Measurements from ENCODE around the gene IQSEC3.
"Not testable (repeated sequence)": the region's sequence is repeated elsewhere in the genome, so short reads cannot be mapped to it uniquely, and the experiment has no call there.

IQSEC3 gene

DNA sequence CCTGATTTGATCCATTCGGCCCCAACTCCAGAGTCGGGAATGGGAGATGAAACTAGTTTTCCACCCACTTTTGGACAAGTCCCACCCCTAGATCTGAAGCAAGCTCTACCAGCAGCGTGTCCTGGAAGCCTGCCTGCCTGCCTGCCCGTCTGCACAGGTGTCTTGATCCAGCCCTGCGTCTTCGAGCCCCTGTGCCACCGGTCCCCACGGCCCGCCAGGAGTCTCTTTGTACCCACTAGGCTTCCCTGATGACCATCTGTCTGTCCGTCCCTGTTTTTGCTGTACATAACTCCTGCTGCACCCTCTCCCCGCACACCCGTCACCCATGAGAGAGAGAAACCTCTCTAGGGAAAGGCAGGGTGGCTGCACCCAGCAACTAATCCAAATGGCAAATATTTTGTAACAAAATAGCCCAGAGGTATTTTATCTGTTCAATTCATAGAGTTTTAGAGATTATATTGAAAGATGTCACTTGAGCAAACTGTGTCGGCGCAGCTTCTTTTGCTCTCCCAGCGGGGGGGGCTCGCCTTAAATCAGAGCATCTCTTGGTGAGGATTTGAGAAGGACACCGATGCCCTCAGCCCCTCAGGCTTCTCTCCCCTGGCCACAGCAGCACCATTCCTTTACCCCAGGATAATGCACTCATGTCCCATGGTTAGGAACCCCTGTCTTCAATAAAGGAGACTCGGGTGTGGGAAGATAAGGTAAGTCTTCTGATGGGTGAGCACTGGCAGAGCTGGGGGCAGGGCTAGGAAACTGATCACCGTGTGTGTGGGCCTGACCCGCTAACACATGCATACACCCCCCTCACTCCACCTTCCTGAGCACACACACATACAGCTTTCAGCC lies 111.6 kb downstream of the IQSEC3 start:
- no peak for DNase-seq (ENCODE audit: low read depth in 2 of 2)

DNA sequence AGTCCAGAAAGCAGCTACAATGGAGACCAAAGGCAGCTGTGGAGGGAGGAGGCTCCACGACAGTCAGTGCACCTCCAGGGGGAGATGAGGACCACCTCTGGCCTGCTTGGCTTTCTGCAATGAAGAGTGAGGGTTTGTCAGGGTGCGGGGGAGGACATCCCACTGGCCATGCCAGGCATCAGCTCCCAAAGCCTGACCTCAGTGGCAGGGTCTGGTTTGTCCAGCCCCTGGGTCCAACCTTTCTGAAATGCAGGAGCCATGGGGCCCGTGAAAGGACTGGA lies 112.2 kb downstream of the IQSEC3 start:
- DNase-seq (ENCODE audit: low read depth in 2 of 2) = no peak

DNA sequence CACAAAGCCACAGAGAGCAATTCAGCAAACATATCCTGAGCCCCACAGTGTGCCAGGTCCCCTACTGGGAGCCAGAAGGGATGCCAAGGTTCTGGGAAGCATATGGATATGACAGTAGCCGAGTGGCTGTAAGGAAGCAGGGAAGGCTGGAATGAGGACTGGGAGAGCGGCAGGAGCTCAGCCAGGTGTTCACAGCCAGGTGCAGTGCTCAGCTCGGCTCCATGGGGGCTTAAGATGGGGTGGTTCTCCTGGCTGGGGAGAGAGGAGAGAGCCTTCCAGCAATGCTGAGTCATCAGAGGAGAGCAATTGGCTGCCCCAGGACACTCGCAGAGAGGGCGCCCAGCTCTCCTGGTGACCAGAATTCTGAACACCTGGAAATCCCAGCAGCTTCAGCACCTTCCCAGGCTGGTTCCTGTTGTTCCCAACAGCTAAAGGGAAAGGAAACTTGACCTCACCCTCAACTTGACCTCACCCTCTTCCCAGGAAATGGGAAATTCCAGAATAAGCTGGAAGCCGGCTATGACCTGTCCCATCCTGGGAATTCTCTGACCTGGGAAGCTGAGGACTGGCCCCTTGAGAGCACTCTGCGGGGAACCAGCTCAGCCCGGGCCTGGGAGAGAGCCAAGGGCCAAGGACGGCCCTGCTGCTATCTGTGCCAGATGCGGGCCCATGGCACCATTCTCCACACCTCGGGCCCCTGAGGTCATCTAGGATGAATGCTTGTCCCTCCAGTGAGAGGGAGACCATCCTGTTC lies 112.7 kb downstream of the IQSEC3 start:
- no peak for DNase-seq (ENCODE audit: low read depth in 2 of 2)

DNA sequence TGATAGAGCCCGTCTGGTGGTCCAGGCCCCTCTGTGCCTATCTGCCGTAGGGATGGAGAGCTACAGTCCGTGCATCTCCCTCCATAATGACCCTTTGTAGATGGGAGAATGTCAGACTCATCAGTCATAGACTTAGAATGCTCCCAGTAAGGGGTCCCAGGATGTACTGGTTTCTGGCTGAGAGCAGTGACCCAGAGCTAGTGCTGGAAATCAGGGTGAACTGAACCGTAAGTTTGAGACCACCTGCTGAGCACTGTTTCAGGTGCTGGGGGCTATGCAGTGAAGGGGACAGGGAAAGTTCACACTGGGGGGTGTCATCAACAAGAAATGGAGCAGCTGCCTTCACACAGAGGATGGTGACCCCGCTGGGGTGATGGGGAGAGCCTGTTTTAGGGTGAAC lies 113.3 kb downstream of the IQSEC3 start:
- no peak for DNase-seq (ENCODE audit: low read depth in 2 of 2)

DNA sequence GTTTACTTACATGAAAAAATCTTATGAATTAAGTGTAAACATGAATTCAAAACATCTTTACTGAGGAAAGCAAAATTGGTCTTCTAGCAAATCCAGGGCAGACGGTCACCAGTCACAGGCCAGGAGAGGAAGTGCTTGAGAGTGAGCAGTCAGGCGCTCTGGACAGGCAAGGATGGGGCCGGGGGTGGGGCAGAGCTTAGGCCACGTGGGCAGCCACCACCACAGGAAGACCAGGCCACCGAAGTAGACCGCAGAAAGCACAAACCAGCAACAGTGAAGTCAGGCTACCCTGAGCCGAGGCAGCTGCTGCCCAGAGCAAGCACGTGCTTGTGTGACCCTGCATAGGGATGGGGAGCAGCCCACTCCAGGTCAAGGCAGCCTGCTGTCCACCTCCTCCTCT lies 113.9 kb downstream of the IQSEC3 start:
- DNase-seq (ENCODE audit: low read depth in 2 of 2) = no peak

DNA sequence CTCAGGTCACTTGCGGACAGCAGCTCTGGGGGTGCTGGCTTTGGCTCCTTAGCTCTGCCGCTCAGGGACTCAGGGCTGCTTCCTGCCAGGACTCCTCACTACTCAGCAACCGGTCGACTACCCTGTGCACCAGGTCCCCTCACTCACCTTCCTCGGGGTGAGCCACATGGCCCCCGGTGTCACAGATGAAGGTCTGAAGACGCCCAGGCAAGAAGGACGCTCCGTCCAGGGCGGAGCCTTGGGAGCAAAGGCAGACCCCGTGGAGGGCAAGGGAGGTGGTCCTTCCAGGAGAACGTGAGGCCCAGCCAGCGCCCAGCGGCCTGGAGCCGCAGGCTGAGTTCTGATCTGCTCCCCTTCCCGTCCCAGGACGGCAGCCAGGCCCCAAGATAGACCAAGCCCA lies 115.4 kb downstream of the IQSEC3 start:
- no peak for DNase-seq (ENCODE audit: low read depth in 2 of 2)

DNA sequence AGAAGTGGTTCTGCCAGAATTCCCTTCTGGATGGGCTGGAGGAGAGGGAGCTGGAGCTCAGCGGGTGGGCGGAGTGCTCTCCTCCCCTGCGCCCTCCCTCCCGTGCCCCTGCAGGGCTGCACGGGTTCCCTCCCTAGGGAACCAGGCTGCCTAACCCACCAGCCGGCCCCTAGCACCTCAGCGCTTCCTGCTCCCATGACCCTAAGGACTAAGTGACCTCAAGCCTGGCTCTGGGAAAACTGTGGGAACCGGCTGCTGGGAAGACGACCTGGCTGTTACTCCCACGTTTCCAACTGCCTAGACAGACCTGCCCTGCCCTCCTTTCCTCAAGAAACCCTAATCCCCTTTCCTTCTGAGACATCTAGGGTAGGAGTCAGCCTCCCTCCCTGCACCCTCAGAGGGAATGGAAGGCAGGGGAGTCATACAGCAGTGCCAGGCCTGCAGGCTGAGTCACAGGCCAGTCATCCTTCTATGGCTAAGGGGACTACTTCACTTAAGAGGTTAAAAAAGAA lies 115.9 kb downstream of the IQSEC3 start:
- no peak for DNase-seq (ENCODE audit: low read depth in 2 of 2)

DNA sequence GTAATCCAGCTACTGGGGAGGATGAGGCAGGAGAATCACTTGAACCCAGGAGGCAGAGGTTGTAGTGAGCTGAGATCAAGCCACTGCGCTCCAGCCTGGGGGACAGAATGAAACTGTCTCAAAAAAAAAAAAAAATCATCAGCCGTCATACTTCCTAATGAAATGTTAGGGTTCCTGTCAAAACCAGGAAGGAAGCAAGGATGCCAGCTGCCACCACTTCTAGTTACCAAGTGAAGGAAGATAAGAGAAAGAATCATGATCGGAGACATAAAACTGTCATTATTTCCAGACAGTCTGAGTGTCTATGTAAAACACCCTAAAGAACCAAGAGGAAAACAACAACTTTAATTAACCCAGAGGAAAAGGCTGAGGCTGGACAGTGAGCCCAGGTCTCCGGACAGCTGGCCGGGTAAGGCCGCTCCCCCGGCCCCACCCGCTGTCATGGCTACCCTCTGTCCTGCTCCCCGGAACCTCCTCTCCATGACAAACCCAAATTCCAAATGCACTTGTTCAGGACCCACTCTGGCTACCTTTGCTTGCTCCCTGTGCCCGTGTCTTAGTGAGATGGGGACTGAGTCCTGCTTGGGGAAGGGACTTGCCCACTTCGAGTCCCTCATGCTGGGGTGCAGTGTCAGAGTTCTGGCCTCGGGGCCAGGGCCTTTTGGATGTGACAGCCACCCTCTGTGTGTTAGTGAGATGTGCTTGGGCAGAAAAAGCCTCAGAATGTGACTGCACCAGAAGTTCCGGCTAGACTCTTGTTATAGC lies 118.4 kb downstream of the IQSEC3 start:
- DNase-seq (ENCODE audit: low read depth in 2 of 2) = no peak

DNA sequence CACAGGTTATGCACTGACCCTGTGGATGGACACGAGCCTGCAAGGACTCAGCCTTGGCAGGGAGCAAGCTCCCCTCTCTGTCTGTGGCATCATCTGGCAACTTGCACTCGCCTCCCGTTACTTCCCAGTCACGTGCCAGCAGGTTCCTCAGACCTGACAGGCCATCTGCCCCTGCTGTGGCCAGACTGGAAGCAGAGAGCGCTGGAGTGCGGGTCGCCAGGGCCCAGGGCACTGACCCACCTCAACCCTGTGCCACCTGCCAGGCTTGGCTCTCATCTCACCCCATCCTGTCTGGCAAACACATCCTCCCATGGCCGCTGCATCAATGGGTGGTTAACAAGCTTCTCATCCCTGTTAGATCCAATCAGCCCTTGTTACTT lies 119.0 kb downstream of the IQSEC3 start:
- DNase-seq (ENCODE audit: low read depth in 2 of 2) = no peak

DNA sequence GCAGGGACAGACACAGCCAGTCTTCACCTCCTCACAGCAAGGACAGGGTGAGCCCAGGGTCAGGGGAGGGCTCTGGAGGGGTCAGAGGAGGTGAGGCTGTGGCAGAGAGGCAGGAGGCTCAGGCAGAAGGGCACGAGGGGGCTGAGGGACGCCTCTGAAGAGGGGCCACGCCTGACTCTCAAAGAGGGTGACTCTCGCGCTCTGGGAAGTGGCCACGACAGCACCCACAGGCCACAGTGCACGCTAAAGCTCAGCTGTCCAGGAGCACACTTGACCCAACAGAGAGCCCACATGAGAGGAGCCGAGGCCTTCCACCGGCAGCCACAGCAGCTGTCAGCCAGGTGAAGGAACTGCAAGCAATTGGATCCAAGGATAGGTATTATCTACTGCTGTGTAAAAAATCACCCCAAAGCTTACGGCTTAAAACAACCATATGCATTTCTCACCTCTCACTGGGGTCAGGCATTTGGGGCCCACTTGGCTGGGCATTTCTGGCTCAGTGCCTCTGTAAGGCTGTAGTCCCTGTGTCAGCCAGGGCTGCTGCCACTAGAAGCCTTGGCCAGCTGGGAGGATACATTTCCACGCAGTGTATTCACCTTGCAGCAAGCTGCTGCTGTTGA lies 119.5 kb downstream of the IQSEC3 start:
- no peak for DNase-seq (ENCODE audit: low read depth in 2 of 2)

DNA sequence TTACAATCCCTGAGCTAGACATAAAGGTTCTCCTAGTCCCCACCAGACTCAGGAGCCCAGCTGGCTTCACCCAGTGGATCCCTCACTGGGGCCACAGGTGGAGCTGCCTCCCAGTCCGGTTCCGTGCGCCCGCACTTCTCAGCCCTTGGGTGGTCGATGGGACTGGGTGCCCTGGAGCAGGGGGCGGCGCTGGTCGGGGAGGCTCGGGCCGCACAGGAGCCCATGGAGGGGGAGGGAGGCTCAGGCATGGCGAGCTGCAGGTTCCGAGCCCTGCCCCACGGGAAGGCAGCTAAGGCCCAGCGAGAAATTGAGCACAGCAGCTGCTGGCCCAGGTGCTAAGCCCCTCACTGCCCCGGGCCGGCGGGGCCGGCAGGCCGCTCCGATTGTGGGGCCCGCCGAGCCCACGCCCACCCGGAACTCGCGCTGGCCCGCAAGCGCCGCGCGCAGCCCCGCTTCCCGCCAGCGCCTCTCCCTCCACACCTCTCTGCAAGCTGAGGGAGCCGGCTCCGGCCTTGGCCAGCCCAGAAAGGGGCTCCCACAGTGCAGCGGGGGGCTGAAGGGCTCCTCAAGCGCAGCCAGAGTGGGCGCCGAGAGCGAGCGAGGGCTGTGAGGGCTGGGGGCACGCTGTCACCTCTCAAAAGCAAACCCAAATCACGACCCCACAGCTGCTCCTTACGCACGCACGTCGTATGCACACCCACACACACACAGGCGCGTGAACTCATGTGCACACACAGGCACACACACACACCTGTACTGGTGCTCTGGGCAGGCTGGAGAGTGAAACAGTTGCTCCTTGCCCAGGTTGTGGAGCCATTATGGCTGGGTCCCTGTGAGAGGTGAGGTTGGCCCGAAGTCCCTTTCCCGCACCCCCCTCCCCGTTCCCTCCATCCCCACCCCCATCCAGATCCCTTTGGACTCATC lies 121.7 kb downstream of the IQSEC3 start:
- DNase-seq (ENCODE audit: low read depth in 2 of 2) = not testable (repeated sequence)

DNA sequence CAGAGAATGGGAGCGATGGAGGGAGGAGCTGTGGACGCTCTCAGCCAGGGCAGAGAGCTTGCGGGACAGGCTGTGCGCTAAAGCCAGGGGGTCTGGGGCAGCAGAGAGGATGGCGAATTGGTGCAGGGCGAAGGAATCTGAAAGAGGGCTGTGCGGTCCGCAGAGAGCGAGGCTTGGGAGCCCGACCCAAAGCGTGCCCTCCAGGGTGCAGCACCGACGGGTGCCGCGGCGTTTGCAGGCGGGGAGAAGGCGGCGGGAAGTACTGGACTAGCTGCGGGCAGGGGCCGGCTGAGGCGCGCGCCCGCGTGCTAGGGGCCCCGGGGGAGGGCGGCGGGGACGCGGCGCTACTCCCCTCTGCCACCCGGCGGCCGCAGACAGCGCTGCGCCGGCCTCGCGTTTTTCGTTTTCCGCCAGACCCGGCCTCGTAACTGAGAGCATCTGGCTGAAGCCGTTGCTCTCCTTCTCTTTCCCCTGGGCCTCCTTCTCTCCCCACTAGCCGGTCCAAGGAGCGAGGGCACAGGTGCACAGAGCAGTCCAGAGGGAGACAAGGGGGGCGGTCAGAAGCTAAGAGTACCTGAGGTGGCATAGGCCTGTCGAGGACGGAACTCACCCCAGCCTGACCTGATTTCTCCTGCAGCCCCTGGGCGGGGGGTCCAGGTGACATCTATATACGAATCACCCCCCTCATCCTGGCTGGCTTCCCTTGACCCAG lies 122.5 kb downstream of the IQSEC3 start:
- peak; percentile 7 to 40 for DNase-seq (ENCODE audit: low read depth in 2 of 2)

DNA sequence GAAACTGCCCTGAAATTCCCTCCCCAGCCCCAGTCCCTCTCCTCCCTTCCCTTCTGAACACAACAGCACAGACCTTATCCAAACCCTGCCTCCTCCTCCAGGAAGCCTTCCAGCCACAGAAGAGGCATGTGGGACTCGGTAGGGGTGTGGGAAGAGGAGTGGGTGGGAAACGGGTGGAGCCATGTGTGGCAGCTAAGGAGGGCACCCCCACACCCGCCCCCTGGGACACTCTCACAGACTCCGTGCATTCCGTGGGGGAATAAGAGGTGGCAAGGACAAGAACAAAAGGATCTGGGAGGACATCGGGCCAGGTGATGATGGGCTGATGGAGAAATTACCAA lies 123.0 kb downstream of the IQSEC3 start:
- no peak for DNase-seq (ENCODE audit: low read depth in 2 of 2)

DNA sequence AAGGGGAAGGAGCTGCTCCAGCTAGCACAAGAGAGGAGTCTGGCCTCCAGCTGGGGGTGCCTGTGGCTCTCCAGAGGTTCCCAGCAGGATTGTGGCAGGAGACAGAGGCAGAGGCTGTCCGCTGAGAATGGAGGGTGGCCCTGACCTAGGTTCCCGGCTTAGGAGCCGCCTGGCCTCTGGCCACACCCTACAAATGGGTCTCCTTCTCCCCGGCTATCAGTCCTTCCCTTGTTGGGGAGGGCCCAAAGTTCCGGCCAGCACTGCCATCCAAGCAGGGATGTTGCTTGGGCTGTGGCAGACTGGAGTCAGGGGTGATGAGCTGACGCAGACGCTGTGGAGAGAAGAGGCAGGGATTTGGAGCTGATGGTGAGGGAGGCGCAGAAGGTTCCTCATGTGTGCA lies 124.3 kb downstream of the IQSEC3 start:
- no peak for DNase-seq (ENCODE audit: low read depth in 2 of 2)

DNA sequence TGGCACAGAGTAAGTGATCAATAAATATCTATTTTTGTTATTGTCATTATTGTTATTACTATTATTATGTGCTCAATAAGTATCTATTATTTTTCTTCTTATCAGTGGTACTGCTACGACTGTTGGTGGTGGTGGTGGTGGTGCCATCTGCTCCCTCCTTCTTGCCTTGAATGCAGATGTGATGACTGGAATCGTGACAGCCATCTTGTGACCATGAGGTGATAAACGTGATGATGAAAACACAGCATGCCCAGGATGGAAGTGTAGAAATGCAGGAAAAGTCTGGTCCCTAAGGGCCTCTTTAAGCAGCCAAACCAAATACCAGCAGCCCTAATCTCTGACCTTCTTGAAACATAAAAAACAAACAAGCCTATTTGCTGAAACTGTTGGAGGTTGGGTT lies 125.0 kb downstream of the IQSEC3 start:
- no peak for DNase-seq (ENCODE audit: low read depth in 2 of 2)

DNA sequence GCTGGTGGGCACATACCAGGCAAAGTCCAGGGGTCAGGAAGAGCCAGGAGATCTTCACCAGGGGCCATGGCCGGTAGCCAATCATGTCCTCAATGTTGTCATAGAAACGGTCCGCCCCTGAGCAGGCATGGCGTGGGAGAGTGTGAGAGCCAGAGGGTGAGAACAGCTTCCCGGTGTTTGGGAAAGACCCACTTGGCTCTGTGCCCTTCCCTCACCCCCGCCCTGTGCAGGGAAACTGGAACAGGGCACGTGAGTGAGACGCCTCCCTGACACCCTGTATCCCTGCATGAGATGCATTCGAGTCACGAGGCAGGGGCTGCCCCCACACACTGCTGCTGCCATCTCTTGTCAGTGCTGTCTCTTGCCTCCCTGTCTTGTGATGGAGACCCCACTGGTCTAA lies 126.7 kb downstream of the IQSEC3 start:
- DNase-seq (ENCODE audit: low read depth in 2 of 2) = no peak

DNA sequence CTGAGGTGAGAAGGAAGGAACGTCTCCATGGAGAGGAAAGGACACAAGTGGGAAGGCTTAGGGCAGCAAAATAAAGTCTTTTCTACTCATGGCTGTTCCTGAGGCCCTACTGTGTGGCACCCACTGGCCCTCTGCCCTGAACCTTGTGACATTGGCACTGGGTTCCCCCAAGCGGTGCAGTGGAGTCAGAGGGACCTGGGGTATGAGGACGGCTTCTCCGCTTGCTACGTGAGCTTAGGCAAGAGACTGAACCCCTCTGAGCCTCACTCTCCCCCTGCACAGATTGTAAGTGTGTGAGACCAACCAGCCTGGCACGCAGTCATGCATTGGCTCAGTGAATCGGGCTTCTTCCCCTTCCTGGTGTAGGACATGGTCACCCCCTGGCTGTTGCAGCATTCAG lies 127.7 kb downstream of the IQSEC3 start:
- no peak for DNase-seq (ENCODE audit: low read depth in 2 of 2)

DNA sequence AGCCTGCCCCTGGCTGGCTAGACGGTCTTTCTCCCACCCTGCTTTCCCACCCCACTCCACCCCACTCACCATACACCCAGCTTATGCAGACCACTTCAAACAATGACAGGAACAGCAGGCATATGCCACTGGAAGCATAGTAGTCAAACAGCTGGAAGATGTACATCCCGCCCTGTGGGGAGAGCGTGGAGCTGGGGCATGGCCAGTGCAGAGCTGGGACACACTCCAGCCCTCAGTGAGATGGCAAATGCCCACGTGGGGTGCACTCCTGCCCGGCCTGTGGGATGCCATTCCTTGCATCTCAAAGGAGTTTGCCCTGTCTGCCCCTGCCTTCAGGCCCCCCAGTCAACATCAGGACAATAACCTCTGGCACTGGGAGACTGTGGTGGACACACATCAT lies 128.6 kb downstream of the IQSEC3 start:
- DNase-seq (ENCODE audit: low read depth in 2 of 2) = no peak

DNA sequence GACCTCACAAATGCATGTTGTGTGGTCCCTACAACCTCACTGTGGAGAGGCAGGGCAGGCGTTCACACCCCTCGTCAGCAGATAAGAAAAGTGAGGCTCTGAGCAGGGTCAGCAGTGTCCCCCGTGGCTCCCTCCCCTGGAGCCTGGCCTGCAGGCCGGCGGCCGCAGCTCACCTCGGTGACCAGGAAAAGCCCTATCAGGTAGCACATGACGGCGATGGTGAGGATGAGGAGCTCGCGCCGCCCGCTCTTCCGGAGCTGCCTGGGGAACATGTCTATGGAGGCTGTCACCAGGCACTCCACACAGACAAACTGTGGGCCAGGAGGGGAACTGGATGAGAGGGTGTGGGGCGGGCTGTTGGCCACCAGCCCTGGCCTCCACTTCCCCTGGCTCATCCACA lies 129.4 kb downstream of the IQSEC3 start:
- DNase-seq (ENCODE audit: low read depth in 2 of 2) = no peak

DNA sequence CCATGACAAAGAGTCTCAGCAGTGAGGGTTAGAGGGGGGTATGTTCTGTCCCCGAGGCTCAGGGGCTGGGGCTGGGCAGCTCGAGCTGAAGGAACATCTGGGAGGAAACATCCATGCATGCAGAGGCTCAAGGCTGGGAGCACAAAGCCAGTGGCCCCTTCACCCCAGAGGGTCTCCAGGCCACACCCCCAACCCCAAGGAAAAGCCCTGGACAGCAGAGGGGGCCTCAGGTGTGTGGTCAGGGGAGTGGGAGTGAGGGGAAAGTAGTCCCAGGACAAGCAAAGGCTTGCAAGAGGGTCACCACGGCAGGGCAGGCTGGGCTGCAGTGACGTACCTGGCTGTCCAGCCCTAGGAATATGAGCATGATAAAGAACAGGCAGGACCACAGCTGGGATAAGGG lies 129.9 kb downstream of the IQSEC3 start:
- DNase-seq (ENCODE audit: low read depth in 2 of 2) = no peak

DNA sequence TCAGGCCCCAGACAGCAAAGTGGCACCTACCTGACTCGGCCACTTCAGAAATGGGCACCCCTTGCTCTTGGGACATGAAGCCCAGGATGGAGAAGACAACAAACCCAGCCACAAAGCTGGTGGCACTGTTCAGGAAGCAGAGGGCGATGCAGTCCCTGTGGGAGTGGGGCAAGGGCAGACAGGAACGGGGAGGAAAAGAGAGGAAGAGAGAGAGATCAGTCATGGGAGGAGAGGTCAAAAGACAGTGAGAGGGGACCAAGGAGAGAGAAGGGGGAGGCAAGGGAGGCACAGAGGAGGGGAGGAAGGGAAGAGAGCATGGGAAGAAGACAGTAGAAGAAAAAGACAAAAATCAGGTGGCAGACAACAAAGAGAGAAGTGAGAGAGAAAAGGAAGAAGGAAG lies 130.8 kb downstream of the IQSEC3 start:
- DNase-seq (ENCODE audit: low read depth in 2 of 2) = no peak
